Stimulated activated CD8-positive, alpha-beta memory T cell treated with anti-CD3 and anti-CD28 coated beads, Interleukin-15, amount 100 ng/mL, for 24 hours (primary cell): Measurements from ENCODE around the gene RFK.
"Not testable (repeated sequence)": the region's sequence is repeated elsewhere in the genome, so short reads cannot be mapped to it uniquely, and the experiment has no call there.

Experiments used
- DNase-seq: peaks from one replicate; pipeline ENCODE4 v3.0.0-alpha.2; 2020; ENCODE audit warnings: low read depth

The RFK gene

GRCh38 chr9:76394195-76394959 lies at the start of gene RFK:
Gene RFK (minus strand): TSS chr9:76394426. CDS start chr9:76394171, 255 bp downstream.
- DNase-seq = peak; percentile 93

DNA sequence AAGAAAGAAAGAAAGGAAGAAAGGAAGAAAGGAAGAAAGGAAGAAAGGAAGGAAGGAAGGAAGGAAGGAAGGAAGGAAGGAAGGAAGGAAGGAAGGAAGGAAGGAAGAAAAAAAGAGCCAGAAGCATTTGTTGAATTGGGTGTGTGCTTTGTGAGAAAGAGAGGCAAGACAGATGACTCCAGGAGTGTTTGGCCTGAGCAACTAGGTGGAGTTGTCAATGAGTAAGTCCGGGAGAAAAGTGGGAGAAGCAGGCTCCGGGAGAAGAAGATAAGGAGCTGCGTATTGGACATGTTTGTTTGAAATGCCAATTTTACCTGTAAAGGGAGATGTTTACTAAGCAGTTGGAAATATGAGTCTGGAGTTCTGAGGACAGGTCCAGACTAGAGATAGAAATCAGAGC lies 49.7 kb upstream of the RFK start:
- no peak for DNase-seq

GRCh38 chr9:76441551-76442322 lies 47.5 kb upstream of the RFK start:
- DNase-seq = no peak

DNA sequence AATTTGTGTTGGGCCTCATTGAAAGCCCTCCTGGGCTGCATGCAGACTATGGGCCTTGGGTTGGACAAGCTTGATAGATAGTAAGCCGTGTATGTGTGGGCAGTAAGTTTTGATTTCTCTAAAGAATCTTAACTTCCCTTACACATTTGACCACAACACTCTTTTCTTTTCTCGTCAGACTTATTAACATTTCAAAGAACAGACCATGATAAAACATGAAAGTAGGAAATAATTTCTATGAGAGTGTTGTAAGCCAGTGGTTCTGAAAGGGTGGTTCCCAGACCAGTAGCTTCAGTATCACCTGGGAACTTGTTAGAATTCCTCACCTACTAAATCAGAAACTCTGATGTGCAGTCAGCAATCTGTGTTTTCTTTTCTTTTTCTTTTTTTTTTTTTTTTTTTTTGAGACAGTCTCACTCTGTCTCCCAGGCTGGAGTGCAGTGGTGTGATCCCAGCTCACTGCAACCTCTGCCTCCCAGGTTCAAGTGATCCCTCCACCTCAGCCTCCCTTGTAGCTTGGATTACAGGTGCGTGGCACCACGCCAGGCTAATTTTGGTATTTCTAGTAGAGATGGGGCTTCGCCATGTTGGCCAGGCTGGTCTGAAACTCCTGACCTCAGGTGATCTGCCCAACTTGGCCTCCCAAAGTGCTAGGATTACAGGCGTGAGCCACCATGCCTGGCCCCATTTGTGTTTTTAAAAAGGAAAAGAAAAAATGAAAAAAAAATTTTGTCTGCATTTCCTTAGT lies 44.8 kb upstream of the RFK start:
- DNase-seq = no peak

DNA sequence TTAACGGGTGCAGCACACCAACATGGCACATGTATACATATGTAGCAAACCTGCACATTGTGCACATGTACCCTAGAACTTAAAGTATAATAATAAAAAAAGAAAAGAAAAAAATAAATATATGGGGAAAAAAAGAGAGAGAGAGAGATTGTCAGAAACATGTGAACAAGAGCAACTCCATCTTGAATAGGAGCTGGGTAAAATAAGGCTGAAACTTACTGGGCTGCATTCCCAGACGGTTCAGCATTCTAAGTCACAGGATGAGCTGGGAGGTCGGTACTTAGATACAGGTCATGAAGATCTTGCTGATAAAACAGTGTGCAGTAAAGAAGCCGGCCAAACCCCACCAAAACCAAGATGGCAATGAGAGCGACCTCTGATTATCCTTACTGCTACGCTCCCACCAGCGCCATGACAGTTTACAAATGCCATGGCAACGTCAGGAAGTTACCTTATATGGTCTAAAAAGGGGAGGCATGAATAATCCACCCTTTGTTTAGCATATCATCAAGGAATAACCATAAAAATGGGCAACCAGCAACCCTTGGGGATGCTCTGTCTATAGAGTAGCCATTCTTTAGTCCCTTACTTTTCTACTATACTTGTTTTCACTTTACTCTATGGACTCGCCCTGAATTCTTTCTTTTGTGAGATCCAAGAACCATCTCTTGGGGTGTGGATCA lies 42.9 kb upstream of the RFK start:
- not testable (repeated sequence) for DNase-seq

DNA sequence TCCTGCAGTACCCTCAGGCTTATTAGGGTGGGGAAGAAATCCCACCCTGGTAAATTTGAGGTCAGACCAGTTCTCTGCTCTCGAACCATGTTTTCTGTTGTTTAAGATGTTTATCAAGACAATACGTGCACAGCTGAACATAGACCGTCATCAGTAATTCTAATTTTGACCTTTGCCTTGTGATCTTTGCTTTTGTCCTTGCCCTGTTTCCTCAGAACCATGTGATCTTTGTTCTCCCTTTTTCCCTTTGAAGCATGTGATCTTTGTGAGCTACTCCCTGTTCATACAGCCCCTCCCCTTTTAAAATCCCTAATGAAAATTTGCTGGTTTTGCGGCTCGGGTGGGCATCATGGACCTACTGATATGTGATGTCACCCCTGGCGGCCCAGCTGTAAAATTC lies 40.7 kb upstream of the RFK start:
- DNase-seq = not testable (repeated sequence)

DNA sequence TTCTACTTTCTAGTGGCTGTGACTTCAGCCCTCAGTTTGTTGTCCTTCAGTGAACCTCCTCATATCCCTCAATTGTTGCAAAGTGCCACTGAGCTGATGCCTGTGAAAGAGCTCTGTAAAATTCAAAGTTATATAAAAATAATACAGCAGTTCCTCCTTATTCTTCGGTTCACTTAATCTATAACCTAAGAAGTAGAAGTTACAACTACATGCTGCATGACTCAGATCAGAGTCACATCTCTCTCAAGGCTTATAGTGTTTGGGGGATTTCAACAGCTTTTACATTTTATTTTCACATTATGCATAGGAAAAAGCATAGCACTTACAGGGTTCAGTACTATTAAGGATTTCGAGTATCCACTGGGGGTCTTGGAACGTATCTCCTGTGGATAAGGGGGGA lies 39.6 kb upstream of the RFK start:
- DNase-seq = no peak

GRCh38 chr9:76433406-76433805 lies 39.2 kb upstream of the RFK start:
- no peak for DNase-seq

- no peak for DNase-seq
Observed at GRCh38 chr9:76431601-76432000, 37.4 kb upstream of the RFK start.

DNA sequence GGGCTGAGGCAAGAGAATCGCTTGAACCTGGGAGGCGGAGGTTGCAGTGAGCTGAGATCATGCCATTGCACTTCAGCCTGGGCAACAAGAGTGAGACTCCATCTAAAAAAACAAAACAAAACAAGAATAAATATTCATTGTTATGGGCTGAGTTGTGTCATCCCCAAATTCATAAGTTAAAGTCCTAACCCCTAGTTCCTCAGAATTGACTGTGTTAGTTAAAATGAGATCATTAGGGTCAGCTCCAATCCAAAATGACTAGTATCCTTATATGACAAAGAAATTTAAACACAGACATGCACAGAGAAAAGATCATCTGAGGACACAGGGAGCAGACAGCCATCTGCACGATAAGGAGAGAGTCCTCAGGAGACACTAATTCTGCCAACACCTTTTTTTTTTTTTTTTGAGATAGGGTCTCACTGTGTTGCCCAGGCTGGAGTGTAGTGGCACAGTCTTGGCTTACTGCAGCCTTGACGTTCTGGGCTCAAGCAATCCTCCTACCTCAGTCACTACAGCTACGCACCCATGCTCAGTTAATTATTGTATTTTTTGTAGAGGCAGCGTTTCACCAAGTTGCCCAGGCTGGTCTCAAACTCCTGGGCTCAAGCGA lies 32.7 kb upstream of the RFK start:
- no peak for DNase-seq

DNA sequence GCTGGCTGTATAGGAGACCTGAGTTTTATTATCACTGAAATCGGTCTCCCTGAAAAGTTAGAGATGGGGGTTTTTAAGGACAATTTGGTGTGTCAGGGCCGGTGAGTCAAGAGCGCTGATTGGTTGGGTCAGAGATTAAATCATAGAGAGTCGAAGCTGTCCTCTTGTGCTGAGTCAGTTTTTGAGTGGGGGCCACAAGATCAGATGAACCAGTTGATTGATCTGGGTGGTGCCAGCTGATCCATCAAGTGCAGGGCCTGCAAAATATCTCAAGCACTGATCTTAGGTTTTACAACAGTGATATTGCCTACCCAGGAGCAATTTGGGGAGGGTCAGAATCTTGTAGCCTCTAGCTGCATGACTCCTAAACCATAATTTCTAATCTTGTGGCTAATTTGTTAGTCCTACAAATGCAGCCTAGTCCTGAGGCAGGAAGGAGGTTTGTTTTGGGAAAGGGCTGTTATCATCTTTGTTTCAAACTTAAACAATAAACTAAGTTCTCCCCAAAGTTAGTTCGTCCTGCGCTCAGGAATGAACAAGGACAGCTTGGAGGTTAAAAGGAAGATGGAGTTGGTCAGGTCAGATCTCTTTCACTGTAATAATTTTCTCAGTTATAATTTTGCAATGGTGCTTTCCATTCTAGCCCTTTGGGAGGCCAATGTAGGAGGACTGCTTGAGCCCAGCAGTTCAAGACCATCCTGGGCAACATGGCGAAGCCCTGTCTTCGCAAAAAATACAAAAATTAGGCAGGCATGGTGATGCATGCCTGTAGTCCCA lies 31.6 kb upstream of the RFK start:
- DNase-seq = no peak

GRCh38 chr9:76424491-76424890 lies 30.3 kb upstream of the RFK start:
- DNase-seq = no peak

DNA sequence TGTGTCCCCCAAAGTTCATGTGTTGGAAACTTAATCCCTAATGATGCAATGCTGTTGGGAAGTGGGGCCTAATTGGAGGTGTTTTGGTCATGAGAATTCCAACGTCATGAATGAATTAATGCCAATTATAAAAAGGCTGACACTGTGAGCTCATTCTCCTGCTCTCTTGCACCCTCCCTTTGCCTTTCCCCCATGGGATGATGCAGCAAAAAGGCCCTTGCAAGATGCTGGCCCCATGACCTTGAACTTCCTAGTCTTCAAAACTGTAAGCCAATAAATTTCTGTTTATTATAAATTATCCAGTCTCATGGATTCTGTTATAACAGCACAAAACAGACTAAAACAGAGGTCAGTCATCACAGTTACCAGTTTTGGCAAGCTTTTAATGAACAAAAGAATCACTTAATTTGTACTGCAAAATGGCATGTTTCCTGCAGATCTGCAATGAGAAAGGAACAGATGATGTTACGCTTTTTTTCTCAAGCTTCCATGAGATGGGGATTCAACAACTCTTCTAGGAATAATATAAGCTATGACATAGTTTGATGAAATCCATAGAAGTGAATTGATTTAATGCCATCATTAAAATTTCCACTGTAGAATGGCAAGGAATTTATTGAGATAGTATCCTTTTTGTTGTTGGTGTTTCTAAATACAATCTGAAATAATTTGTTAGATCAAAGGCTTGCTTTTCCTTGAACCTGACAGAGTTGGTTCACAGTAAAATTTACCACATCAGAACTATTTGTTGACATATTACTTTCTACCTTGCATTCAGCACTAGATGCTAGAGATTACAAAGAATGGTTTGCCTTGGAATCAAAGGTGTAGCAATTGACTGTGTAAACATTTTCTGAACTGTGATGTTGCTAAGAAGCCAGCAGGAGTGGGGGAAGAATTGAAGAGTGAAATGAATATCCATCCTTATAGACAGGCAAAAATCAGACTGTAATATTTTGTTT lies 29.3 kb upstream of the RFK start:
- no peak for DNase-seq

DNA sequence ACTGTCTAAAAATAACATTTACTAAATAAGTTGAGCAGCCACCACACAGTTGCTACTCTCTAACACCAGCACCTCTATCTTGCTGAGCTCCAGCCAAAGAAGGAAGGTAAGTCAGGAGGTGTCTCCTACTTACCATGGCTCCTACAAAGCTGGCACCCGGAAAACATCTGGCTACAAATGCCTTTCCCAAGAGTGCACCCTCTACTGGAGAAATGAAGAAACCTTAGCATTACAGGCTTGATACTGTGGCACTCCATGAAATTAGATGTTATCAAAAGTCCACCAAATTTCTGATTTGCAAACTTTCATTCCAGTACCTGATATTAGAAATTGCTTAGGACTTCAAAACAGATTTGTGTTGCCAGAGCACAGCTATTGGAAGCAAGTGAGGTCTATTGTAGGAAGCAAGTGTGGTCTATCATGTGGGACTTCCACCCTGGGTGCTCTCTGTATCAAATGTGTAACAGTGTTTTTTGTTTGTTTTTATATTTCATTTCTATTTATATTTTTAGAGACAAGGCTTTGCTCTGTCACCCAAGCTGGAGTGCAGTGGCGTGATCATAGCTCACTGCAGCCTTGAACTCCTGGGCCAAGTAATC lies 25.7 kb upstream of the RFK start:
- DNase-seq = no peak

- no peak for DNase-seq
Observed at GRCh38 chr9:76417394-76417793, 23.2 kb upstream of the RFK start.

- DNase-seq = no peak
Observed at GRCh38 chr9:76415731-76416130, 21.5 kb upstream of the RFK start.

DNA sequence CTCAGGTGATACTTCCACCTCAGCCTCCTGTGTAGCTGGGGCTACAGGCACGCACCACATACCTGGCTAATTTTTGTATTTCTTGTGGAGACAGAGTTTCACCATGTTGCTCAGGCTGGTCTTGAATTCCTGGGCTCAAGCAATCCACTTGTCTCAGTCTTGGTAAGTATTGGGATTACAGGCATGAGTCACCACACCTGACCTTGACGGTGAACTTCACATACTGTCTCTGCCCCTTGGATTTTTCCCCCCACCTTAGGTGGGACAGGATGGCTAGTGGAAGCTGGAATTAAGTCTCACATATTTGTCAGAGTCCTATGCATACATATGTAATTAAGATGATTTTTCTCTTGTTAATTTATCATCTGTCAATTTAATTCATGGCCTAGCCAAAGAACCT lies 20.9 kb upstream of the RFK start:
- DNase-seq = no peak

DNA sequence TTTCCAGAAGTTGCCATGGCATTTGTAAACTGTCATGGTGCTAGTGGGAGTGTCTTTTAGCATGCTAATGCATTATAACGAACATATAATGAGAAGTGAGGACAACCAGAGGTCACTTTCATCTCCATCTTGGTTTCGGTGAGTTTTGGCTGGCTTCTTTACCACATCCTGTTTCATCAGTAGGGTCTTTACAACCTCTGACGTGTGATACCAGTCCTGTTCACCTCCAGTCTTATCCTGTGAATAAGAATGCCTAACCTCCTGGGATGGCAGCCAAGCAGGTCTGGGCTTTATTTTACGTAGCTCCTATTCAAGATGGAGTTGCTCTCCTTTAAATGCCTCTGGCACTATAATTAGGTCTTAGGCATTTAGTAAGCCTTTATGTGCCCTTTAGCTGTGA lies 20.4 kb upstream of the RFK start:
- DNase-seq = no peak

DNA sequence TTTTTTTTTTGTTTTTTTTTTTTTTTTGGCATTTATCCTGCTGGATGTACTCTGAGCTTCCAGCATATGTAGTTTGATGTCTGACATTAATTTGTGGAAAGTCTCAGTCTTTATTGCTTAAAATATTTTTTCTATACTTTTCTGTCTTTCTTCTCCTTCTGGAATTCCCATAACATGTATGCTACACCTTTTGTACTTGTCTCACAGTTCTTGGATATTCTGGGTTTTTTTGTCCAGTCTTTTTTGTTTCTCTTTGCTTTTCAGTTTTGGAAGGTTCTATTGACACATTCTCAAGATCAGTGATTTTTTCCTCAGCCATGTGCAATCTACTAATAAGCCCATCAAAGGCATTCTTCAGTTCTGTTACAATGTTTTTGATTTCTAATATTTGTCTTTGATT lies 19.4 kb upstream of the RFK start:
- DNase-seq = no peak
